Fibroblast of skin of scalp (primary cell): ENCODE measurements around the gene RBMS1.
"Not testable (repeated sequence)": the region's sequence is repeated elsewhere in the genome, so short reads cannot be mapped to it uniquely, and the experiment has no call there.

Experiments used
- DNase-seq: peaks from one replicate; pipeline ENCODE4 v3.0.0-alpha.2; 2013

The RBMS1 gene

GRCh38 chr2:160431441-160431840, 62.2 kb downstream of the RBMS1 start:
- no peak for DNase-seq

DNA sequence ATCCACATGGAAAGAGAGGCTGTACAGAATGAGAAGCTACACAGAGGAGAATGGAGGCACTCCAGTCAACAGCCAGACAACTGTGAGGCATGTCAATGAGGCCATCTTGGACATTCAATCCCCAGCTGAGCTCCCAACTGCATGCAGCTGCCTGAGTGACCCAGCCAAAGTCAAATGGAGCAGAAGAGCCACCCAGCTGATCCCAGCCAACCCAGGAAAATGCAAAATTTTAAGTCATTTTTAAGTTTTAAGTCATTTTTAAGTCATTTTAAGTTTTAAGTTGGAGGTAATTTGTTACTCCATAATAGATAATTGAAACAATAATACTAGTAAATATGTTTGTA, 63.6 kb downstream of the RBMS1 start:
- no peak for DNase-seq

- DNase-seq = peak; percentile 72
Observed at GRCh38 chr2:160429248-160430000, 64.2 kb downstream of the RBMS1 start.

- no peak for DNase-seq
Observed at GRCh38 chr2:160428405-160428763, 65.2 kb downstream of the RBMS1 start.

GRCh38 chr2:160427629-160428404, 65.8 kb downstream of the RBMS1 start:
- DNase-seq = peak; percentile 85

- no peak for DNase-seq
Observed at GRCh38 chr2:160426604-160427003, 67.0 kb downstream of the RBMS1 start.

GRCh38 chr2:160425434-160426151, 68.0 kb downstream of the RBMS1 start:
- DNase-seq = no peak

DNA sequence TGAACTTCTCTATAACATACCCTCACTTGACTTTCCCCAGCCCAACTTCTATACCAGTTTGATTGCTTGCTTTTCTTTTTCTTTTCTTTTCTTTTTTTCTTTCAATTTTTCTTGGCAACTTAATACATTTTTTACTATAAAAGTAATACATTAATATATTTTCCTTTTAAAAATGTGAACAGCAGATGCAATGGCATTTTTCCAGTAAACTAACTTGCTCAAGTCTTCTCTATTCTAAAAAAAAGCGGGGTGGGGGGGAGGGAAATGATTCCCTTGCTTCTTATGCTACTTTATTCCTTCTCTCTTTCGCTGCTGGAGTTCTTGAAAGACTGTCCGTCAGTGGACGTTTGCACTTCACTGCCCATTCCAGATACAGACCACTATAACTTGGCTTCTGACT, 70.5 kb downstream of the RBMS1 start:
- DNase-seq = no peak

- not testable (repeated sequence) for DNase-seq
Observed at GRCh38 chr2:160421646-160422501, 71.7 kb downstream of the RBMS1 start.

- no peak for DNase-seq
Observed at GRCh38 chr2:160420711-160421110, 72.9 kb downstream of the RBMS1 start.

DNA sequence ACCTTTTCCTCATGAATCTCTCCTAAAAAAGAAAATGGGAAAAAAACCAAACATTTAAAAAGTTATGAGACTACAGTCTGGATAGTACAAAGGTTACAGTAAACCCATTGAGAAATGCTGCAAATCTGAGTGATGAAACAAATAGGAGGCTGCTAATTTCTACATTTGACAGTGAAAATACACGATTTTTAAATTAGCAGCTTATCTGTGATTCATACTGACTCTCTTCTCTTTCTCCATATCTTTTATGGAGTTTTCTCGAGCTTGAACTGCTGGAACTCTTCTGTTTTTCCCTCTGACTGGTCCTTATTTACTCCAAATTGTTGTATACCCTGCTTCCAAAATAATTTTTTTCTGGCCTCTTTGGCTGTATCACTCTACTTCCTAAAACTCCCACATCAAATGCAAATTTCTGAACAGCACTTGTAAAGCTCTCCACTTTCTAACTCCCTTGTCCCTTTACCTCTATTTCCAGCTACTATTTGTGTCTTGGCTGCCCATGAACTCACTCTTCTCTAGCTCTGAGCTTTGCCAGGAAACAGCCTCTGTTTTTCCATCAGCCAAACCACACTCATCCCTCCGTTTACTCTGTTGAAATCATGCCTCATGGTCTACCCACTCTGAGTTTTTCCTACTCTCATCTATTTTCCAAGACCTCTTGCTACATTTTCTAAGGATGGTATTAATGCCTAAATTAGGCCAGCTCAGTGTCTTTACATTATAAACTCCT, 73.7 kb downstream of the RBMS1 start:
- DNase-seq = peak; percentile 49

DNA sequence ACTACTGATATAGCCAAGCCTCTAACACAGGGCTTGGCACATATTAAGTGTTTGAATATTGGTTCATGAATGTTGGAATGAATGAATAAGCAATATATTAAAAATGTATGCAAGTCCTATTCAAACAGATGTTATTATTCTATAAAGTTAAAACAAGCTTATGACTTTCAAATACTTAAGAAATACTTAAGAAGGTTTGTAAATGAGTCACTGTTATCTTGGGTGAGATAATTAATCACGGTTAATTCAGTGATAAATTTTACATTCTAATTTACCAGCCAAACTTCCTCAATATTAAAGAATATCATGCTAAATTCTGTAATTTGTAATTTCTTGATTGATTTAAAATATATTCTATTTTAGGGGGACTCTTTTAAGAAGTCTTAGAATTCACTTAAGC, 74.8 kb downstream of the RBMS1 start:
- no peak for DNase-seq

GRCh38 chr2:160418398-160418765, 75.2 kb downstream of the RBMS1 start:
- no peak for DNase-seq

- peak; percentile 84 for DNase-seq
Observed at GRCh38 chr2:160417745-160418397, 75.7 kb downstream of the RBMS1 start.

- DNase-seq = peak; percentile 51
Observed at GRCh38 chr2:160415991-160416390, 77.6 kb downstream of the RBMS1 start.

GRCh38 chr2:160411955-160412354, 81.7 kb downstream of the RBMS1 start:
- no peak for DNase-seq

GRCh38 chr2:160411167-160411566, 82.4 kb downstream of the RBMS1 start:
- peak; percentile 43 for DNase-seq

DNA sequence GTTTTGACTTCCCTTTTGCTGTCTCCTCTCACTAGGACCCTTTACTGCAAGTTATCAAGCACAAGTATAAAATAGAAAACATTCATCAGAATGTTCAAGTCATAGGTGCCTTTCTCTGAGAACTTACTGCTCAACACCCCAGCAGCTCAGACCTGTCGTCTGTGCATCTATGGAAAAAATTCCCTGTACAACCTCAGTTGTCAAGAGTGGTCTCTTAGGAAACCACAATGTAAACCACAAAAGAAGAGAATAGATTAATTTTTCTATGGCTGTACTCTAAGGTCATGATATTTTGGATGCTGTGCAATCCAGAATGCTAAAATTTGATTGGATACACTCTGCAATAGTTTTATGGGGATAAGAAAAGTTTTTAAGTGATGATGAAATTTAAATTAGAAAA, 84.1 kb downstream of the RBMS1 start:
- peak; percentile 35 for DNase-seq

DNA sequence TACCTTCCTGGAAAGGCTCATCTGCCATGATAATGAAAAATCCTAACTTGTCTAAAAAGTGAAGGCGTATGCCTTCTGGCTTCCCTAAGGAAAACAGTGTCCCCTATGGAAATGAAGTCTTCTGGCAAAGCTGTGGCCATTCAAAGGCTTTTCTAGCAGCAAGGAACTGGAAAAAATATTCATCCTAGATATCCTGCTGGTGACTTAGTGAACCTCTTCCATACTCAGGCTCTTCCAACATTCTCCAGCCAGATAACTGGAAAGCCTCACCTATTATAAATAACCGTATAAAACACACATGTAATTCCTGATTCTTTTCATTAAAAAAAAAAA, 84.7 kb downstream of the RBMS1 start:
- DNase-seq = peak; percentile 47

GRCh38 chr2:160408173-160408958, 85.2 kb downstream of the RBMS1 start:
- no peak for DNase-seq
